ENCODE data around the gene CPNE8.

CPNE8 gene

DNA sequence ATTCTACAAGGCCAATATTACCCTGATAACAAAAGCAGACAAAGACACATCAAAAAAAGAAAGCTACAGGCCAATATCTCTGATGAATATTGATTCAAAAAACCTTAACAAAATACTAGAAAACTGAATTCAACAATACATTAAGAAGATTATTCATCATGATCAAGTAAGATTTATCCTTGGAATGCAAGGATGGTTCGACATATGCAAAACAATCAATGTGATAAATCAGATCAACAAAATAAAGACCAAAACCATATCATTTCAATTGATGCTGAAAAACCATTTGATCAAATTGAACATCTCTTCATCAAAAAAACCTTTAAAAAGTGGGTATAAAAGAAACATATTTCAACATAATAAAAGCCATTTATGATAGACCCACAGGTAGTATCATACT lies 117.3 kb downstream of the CPNE8 start:
- TF ChIP-seq EGR1 (IDR thresholded peaks at IDR 0.05): no peak
- no peak for TF ChIP-seq YY1 (IDR thresholded peaks at IDR 0.05; ENCODE audit: low read depth)
- TF ChIP-seq TEAD4 (IDR thresholded peaks at IDR 0.05): no peak
- TF ChIP-seq, protein P1, sequence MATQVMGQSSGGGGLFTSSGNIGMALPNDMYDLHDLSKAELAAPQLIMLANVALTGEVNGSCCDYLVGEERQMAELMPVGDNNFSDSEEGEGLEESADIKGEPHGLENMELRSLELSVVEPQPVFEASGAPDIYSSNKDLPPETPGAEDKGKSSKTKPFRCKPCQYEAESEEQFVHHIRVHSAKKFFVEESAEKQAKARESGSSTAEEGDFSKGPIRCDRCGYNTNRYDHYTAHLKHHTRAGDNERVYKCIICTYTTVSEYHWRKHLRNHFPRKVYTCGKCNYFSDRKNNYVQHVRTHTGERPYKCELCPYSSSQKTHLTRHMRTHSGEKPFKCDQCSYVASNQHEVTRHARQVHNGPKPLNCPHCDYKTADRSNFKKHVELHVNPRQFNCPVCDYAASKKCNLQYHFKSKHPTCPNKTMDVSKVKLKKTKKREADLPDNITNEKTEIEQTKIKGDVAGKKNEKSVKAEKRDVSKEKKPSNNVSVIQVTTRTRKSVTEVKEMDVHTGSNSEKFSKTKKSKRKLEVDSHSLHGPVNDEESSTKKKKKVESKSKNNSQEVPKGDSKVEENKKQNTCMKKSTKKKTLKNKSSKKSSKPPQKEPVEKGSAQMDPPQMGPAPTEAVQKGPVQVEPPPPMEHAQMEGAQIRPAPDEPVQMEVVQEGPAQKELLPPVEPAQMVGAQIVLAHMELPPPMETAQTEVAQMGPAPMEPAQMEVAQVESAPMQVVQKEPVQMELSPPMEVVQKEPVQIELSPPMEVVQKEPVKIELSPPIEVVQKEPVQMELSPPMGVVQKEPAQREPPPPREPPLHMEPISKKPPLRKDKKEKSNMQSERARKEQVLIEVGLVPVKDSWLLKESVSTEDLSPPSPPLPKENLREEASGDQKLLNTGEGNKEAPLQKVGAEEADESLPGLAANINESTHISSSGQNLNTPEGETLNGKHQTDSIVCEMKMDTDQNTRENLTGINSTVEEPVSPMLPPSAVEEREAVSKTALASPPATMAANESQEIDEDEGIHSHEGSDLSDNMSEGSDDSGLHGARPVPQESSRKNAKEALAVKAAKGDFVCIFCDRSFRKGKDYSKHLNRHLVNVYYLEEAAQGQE (IDR thresholded peaks at IDR 0.05; ENCODE audit: low read depth): no peak
- TF ChIP-seq FOXM1 (IDR thresholded peaks at IDR 0.05; ENCODE audit: borderline replicate concordance, low read depth): no peak
- TF ChIP-seq, protein P2, sequence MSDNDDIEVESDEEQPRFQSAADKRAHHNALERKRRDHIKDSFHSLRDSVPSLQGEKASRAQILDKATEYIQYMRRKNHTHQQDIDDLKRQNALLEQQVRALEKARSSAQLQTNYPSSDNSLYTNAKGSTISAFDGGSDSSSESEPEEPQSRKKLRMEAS (IDR thresholded peaks at IDR 0.05): no peak

DNA sequence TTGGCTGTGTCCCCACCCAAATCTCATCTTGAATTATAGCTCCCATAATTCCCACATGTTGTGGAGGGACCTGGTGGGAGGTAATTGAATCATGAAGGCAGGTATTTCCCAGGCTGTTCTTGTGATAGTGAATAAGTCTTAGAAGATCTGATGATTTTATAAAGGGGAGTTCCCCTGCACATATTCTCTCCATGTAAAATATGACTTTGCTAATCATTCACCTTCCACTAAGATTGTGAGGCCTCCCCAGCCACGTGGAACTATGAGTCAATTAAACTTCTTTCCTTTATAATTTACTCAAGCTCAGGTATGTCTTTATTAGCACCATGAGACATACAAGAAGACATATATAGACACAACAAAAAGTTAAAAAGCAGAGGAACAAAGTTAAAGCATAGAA lies 120.0 kb downstream of the CPNE8 start:
- TF ChIP-seq TCF12 (IDR thresholded peaks at IDR 0.05; ENCODE audit: low read depth) (no peak), EGR1 (IDR thresholded peaks at IDR 0.05) (no peak), TAF1 (IDR thresholded peaks at IDR 0.05; ENCODE audit: low read depth) (no peak), ZBTB7A (IDR thresholded peaks at IDR 0.05; ENCODE audit: low read depth) (no peak), TEAD4 (IDR thresholded peaks at IDR 0.05) (no peak), NFIC (IDR thresholded peaks at IDR 0.05) (no peak)

DNA sequence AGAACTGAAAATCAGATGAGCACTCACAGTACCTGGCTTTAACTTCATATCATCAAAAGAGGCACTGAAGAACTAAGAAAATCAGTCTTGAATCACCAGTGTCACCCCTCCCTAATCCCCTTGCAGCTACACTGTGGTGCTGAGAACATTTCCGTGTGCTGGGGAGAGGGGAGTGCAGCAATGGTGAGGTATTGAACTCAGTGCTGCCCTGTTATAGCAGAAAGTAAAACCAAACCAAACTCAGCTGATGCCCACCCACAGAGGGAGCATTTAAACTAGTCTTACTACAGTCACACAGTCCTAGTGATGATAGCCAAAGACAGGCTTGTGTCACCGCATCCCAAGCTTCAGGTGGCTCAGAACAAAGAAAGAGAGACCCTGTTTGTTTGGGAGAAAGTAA lies 122.1 kb downstream of the CPNE8 start:
- TF ChIP-seq CEBPB (IDR thresholded peaks at IDR 0.05) (no peak), TEAD4 (IDR thresholded peaks at IDR 0.05) (no peak), FOXM1 (IDR thresholded peaks at IDR 0.05; ENCODE audit: borderline replicate concordance, low read depth) (no peak), CREB1 (IDR thresholded peaks at IDR 0.05; ENCODE audit: low read depth) (no peak), TAF1 (IDR thresholded peaks at IDR 0.05; ENCODE audit: low read depth) (no peak), YY1 (IDR thresholded peaks at IDR 0.05; ENCODE audit: low read depth) (no peak), TCF12 (IDR thresholded peaks at IDR 0.05; ENCODE audit: low read depth) (no peak), ZBTB7A (IDR thresholded peaks at IDR 0.05; ENCODE audit: low read depth) (no peak), RAD21 (IDR thresholded peaks at IDR 0.05; ENCODE audit: low read depth) (no peak), NFIC (IDR thresholded peaks at IDR 0.05) (no peak), EP300 (IDR thresholded peaks at IDR 0.05; ENCODE audit: borderline replicate concordance) (no peak), EGR1 (IDR thresholded peaks at IDR 0.05) (no peak)
- TF ChIP-seq, protein P2 (IDR thresholded peaks at IDR 0.05): no peak
- TF ChIP-seq, protein P1 (IDR thresholded peaks at IDR 0.05; ENCODE audit: low read depth): no peak
- TF ChIP-seq, protein P3, sequence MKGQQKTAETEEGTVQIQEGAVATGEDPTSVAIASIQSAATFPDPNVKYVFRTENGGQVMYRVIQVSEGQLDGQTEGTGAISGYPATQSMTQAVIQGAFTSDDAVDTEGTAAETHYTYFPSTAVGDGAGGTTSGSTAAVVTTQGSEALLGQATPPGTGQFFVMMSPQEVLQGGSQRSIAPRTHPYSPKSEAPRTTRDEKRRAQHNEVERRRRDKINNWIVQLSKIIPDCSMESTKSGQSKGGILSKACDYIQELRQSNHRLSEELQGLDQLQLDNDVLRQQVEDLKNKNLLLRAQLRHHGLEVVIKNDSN (IDR thresholded peaks at IDR 0.05): no peak

DNA sequence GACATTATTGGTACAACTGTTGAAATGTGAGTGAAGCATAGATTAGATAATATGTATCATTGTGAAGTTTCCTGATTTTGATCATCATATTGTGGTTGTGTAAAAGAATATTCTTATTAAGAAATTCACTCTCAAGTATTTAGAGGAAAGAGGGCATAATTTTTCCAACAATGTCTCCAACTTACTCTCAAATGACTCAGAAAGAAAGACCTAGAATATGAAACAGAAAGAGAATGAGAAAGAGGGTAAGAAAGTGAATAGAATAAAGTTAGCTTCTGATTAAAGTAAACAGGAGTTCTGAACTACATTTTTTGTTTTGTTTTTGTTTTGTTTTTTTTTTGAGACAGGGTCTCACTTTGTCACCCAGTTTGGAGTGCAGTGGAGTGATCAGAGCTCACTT lies 123.0 kb downstream of the CPNE8 start:
- no peak for TF ChIP-seq RAD21 (IDR thresholded peaks at IDR 0.05; ENCODE audit: low read depth)
- TF ChIP-seq NFIC (IDR thresholded peaks at IDR 0.05): no peak
- TF ChIP-seq TCF12 (IDR thresholded peaks at IDR 0.05; ENCODE audit: low read depth): no peak
- TF ChIP-seq, protein P3 (IDR thresholded peaks at IDR 0.05): no peak
- TF ChIP-seq YY1 (IDR thresholded peaks at IDR 0.05; ENCODE audit: low read depth): no peak
- TF ChIP-seq, protein P2 (IDR thresholded peaks at IDR 0.05): no peak
- no peak for TF ChIP-seq CEBPB (IDR thresholded peaks at IDR 0.05)
- TF ChIP-seq EP300 (IDR thresholded peaks at IDR 0.05; ENCODE audit: borderline replicate concordance): no peak
- TF ChIP-seq TAF1 (IDR thresholded peaks at IDR 0.05; ENCODE audit: low read depth): no peak
- TF ChIP-seq ZBTB7A (IDR thresholded peaks at IDR 0.05; ENCODE audit: low read depth): no peak
- TF ChIP-seq CREB1 (IDR thresholded peaks at IDR 0.05; ENCODE audit: low read depth): no peak

DNA sequence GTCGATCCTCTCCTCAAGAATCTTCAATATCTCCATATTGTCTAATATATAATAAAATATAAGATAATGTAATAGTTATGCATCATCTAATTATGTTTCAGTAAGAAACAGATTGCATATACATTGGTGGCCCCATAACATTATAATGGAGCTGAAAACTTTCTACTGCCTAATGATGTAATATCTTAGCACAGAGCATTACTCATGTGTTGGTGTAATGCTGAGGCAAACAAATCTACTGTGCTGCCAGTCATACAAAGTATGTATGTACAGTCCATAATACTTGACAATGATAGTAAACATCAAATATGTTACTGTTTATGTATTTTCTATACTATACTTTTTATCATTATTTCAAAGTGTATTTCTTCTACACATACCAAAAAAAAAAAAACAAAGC lies 128.7 kb downstream of the CPNE8 start:
- TF ChIP-seq ZBTB7A (IDR thresholded peaks at IDR 0.05; ENCODE audit: low read depth): no peak
- TF ChIP-seq, protein P1 (IDR thresholded peaks at IDR 0.05; ENCODE audit: low read depth): no peak
- TF ChIP-seq TCF12 (IDR thresholded peaks at IDR 0.05; ENCODE audit: low read depth): no peak
- TF ChIP-seq RAD21 (IDR thresholded peaks at IDR 0.05; ENCODE audit: low read depth): no peak
- TF ChIP-seq CEBPB (IDR thresholded peaks at IDR 0.05): no peak
- no peak for TF ChIP-seq CREB1 (IDR thresholded peaks at IDR 0.05; ENCODE audit: low read depth)
- no peak for TF ChIP-seq TAF1 (IDR thresholded peaks at IDR 0.05; ENCODE audit: low read depth)
- TF ChIP-seq TEAD4 (IDR thresholded peaks at IDR 0.05): no peak
- no peak for TF ChIP-seq YY1 (IDR thresholded peaks at IDR 0.05; ENCODE audit: low read depth)
- TF ChIP-seq EP300 (IDR thresholded peaks at IDR 0.05; ENCODE audit: borderline replicate concordance): no peak
- TF ChIP-seq EGR1 (IDR thresholded peaks at IDR 0.05): no peak
- TF ChIP-seq, protein P2 (IDR thresholded peaks at IDR 0.05): no peak
- TF ChIP-seq, protein P3 (IDR thresholded peaks at IDR 0.05): no peak
- no peak for TF ChIP-seq FOXM1 (IDR thresholded peaks at IDR 0.05; ENCODE audit: borderline replicate concordance, low read depth)
- no peak for TF ChIP-seq NFIC (IDR thresholded peaks at IDR 0.05)

All from Ishikawa (cell line).